Tibial nerve (tissue), 3 donors: ENCODE measurements around the gene CFAP54.

Experiments
- CTCF ChIP-seq, 5 experiments: fragments of 200-600 bp in 3 of 5; fragments of 450-650 bp in 2 of 5; sonication (generic) in 3 of 5; IDR thresholded peaks; one replicate each; pipeline ENCODE4 v1.5.1; 2016 to 2019; ENCODE audit warnings: antibody characterized with exemption in 5 of 5, mild to moderate bottlenecking in 3 of 5, moderate library complexity in 2 of 5
- POLR2A ChIP-seq, 2 donors: fragments of 450-650 bp; IDR thresholded peaks; one replicate each; pipeline ENCODE4 v1.6.1; 2017; ENCODE audit warnings: antibody characterized with exemption in 2 of 2, mild to moderate bottlenecking in 2 of 2, moderate library complexity in 2 of 2

GRCh38 chr12:96623155-96623554 lies 133.8 kb downstream of the CFAP54 start:
- no peak for TF ChIP-seq POLR2A (IDR thresholded peaks at IDR 0.05)
- TF ChIP-seq CTCF (IDR thresholded peaks at IDR 0.05): no peak
